ENCODE measurements around the gene COL5A1. TPM values are rescaled to one million over a fixed set of nuclear protein-coding genes. Genes with fewer than 3 reads are reported as not detected.
A peak's percentile ranks its signal among the peaks of the same experiment; 100 is the strongest.

The COL5A1 gene
- total RNA-seq, 1 donor from 2014 or later = 91.0 TPM

DNA sequence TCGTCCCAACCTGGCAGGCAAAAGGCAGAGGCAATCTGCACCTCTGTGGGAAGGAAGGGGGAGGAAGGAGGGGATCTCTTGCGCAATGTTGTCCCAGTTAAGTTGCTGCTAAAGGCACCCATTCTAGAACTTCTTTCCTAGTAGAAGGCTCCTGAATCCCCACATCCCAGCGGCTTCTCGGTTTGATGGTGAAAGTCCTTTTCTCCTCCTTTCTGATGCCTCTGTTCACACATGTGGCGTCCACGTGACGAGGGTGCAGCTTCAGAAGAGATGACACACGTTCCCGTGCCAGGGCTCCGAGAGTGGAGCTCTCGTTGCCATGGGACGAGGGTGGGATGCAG is 142.1 kb downstream of the COL5A1 start:
- no peak for DNase-seq (ENCODE audit: low read depth)

DNA sequence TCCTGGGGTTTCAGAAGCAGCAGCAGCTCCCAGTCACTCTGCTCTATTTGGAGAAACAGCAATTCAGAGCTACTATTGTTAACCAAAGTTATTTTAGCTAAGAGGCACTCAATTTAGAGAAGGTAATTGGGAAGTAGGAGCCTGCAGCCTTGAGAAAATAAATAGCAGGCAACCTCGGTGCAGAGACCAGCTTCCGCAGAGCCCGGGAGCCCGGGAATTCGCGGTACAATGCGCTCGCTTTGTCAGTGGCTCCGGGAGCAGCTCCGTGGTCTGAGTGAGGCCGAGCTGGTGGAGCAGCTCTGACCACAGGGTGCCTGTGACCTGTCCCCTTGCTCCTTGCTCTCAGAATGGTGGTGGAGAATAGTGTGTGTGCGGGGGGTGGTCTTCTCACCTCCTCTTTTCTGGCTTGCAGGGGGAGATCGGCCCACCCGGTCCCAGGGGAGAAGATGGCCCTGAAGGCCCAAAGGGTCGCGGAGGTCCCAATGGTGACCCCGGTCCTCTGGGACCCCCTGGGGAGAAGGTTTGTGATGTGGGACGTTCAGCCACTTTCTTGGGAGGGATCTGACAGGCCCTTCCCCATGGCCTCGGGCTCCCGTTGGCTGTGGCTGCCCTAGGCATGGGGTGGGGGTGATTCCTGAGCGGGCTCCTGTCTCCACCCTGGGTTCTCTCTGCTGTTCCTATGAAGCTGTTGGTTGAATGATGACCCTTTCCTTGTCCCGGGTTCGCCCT is 143.1 kb downstream of the COL5A1 start:
- peak; percentile 26 for DNase-seq (ENCODE audit: low read depth)

DNA sequence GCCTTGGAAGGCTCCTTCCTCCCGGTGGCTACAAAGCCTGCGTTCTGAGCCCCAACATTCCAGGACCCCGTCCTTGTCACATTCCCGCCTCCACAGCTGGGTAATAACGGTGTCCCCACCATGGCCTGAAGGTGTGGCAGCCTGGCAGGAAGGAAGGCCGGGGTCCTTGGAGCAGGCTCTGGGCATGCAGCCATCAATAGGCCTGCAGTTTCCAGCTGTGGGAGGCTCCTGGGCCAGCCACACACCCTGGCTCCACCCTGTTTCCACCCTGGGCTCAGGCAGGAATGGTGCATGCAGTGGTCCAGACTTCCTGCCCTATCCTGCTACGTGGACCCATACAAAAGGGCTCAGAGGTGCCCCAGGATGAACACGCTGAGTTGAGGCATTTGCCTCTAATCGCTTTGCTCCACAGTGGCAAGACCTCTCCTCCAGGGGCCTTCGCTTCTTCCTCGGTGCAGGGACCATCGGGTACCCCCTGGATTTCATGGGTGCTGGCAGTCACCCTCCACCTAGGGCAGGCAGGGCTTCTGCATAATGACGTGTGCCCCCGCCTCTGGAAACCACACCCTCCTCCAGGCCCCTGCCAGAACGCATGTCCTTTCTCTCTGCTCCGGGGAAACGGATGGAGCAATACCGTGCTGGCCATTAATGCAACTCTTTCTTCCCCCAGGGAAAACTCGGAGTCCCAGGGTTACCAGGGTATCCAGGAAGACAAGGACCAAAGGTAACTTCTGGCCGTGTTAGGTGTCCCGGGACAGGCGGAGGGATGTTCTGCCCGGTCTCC is 143.9 kb downstream of the COL5A1 start:
- DNase-seq (ENCODE audit: low read depth) = no peak

DNA sequence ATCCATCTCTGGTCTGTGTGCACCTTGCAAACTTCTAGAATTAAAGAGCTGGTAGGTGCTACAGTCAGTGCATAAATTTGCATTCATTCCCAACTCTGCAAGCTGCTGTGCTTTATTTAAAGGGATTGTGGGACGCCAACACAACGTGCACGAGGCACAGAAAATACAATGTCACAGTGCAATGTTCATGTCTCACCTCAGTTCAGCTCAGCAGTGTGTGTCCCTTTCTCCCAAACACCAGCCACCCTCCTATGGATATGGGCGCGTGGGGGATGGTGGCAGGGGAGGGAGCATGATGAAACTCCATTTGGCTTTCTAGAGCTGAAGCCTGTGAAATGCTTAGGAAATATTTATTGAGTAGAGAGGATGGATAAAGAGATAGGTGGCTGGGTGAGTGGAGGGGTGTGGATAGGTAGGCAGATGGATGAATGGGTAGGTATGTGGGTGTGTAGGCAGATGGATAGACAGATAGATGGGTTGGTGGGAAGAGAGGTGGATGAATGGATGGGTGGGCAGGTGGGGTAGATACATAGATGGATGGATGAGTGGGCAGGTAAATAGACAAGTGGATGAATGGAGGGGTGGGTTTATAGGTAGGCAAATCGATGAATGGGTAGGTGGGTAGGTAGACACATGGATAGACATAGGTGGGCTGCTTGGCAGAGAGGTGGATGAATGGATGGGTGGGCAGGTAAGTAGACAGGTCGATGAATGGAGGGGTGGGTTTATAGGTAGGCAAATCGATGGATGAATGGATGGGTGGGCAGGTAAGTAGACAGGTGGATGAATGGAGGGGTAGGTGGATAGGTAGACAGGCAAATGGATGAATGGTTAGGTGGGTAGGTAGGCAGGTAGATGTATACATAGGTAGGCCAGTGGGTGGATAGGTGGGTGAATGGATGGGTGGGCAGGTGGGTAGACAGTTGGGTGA is 146.3 kb downstream of the COL5A1 start:
- DNase-seq (ENCODE audit: low read depth) = no peak

DNA sequence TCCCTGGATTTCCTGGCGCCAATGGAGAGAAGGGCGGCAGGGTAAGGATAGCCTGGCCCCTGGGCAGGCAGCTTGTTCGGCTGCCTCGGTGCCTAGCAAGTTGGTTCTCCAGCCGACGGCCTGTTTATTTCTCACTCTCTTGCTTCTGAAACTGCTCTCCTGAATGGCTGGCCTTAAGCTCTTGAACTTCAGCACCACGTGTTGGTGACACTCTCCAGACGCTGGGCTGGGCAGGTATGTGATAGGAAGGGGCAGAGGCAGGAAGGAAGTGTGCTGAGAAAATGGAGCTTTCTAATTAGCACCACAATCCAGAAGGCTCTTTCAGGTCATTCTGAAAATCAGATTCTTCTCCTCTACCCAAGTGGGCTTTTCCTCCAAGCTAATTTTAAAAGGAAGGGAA is 147.6 kb downstream of the COL5A1 start:
- no peak for DNase-seq (ENCODE audit: low read depth)

DNA sequence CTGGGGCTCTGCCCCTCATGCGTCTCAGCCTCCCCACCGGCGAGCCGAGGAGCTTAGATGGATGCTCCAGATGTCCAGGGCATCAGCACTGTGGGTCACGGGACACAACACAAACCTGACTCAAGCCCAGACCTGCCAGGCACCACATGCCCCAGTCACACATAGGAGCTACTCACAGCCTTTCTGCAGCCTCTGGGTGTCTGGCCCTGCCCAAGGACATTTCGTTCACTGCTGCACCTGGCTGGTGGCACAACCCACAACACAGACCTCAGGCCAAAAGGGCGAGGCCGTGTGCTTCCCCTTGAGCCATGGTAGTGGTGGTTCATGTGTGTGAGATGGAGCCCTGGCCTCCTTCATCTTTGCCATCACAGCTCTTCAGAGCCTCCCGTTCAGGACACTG is 149.4 kb downstream of the COL5A1 start:
- no peak for DNase-seq (ENCODE audit: low read depth)

DNA sequence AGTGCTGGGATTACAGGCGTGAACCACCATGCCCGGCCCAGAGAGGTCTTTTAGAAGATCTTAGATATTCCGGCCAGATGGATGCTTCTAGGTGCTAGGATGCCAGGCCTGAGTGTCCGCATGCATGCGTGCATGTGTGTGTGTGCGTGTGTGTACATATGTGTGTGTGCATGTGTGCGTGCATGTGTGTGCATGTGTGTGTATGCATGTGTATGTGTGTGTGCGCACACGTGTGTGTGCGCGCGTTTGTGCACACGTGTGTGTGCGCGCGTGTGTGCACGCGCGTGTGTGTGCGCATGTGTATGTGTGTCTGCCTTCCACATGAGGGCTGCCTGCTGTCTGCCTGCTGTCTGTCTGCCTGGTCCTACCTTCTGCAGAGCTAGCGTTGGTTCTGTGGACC is 151.0 kb downstream of the COL5A1 start:
- DNase-seq (ENCODE audit: low read depth) = no peak

DNA sequence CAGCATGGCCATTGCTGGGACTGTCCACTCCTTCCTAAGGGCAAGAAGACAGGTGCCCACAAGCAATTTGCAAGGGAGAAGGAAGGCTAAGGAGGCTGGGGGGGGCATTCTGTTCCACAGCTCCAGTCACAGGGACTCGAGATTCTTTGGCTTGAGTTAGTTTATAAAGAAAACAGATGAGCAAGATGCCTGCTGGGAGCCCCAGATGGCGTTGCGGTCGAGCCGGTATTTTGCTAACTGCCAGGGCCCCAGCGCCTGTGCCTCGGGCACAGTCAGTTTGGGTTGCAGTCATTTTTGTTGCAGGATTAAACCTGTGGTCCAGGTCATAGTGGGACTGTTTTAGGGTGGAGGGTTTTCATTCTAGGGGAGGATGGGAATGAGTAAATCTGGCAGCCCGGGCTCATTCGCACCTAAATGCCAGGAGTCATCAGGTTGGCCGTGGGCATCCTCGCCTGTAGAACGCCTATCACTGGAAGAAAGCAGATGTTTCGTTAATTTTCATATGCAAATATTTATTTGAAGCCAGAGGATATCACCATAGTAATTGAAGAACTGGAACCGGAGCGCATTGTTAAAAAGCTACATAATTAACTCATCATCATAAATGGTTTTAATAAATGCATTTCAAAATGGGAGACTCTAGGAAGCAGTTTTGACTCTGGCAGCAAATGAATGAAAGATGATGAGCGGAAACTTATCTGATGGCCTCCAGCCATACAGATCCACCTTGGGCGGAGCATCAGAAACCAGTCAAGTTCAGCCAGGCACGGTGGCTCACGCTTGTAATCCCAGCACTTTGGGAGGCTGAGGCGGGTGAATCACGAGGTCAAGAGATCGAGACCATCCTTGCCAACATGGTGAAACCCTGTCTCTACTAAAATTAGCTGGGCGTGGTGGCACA is 151.9 kb downstream of the COL5A1 start:
- no peak for DNase-seq (ENCODE audit: low read depth)

DNA sequence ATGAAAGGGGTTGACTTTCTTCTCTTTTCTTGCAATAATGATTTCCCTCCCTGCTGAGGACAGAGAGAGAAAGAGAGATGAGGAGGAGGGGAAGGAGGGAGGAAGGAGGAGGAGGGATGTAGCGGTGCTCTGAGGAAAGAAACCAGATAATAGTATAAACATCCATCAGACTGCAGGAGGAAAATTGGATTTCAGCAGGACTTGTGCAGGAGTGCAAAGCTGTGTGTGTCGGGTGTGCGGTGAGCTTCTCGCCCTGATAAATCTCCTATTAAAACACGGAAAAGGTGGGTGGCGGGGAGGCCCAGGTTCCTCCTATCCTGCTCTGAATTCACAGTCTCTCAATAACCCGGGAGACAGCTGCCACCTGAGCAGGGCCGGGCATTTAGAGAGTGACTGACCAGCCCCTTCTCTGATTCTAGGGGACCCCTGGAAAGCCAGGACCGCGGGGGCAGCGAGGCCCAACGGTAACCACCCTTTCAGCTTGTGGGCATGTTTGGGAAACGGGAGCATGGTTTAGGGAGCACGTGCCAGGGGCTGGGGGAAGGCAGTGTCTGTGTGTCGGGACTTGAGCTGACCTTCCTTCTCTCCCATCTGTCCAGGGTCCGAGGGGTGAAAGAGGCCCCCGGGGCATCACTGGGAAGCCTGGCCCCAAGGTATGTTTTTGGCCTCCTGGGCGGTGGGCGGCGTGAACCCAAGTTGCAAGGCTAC is 153.2 kb downstream of the COL5A1 start:
- DNase-seq (ENCODE audit: low read depth) = no peak

DNA sequence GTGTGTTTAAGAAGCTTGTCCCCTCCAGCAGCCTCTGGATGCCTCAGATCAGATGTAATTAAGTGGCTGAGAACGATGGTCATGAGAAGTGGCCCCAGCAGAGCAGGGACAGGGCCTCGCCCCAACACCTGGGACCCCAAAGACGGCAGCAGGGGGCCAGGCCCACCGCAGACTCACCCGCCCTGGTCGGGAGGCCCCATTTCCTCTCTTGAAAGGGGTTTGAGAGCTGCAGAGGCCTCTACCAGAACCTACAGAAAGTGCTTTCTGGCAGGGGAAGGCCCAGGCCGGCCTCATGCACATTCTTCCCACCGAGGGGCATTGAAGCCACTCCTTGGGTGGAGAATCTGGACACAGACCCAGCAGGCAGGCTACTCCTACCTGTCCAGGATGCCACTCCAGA is 153.8 kb downstream of the COL5A1 start:
- DNase-seq (ENCODE audit: low read depth) = no peak

DNA sequence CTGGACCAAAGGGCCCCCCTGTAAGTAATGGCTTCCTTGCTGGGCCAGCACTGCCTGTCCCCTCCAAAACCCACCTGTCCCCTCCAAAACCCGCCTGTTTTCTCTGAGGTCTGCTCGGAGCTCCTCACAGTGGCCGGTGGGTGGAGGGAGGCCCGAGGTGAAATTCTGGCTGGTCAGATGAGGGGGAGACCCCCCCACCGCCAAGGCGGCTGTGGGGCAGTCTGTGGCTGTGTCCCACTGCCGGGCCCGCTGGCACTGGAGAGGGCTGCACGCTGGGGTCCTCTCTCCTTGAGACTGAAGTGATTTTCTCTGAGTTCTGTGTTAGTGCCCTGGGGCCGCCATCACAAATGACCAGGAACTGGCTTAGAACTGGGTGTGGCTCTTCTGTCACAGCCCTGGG is 155.3 kb downstream of the COL5A1 start:
- DNase-seq (ENCODE audit: low read depth) = no peak

DNA sequence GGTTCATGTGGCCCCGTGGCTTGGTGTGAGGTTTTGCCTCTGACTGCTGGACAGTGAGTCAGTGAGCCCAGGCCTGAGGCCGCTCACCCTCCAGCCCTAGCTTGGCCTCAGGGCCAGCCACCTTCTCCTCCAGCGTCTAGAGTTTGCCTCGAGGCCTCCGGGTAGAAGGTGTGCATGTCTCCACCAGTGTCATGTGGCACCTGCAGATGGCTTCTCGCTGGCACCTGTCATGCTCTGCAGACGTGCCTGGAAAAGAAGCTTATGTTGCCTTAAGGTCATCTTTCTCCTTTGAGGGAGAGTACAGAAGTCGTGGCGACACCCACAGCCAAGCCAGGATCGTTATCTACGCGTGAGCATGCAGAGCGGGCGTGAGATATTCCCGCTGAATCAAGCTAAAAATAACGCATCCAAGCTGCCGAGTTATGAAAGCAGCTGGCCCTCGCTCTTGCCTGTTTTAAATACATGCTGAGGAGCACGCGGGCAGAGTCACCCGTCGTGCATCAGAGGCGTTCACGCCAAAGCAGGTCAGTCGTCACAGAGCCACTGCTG is 159.3 kb downstream of the COL5A1 start:
- DNase-seq (ENCODE audit: low read depth) = peak; percentile 59

DNA sequence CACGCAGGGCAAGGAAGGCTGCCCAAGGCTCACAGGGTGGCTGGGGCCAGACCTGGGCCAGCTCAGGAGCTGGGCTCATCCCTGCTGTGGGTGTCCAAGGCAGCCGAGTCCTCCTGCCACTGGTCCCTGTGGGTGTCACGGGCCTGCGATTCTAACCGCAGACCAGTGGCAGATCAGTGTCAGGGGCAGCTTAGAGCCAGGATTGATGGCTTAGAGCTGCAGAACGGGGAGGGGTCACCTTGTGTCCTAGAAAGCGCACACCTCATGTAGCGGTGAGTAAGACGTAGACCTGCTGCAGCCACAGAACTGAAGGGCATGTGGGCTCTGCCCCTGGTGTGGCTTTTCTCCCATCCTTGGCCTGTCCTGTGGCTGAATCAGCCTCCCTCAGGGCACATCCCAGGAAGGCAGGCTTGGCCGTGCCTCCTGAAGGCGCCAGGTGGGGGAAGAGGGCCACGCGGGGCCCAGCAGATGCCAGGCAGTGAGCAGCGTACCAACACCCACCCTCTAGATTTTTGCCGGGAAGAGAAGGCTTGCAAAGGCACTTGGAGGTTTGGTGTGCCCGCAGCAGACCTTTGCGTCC is 160.7 kb downstream of the COL5A1 start:
- DNase-seq (ENCODE audit: low read depth) = no peak

DNA sequence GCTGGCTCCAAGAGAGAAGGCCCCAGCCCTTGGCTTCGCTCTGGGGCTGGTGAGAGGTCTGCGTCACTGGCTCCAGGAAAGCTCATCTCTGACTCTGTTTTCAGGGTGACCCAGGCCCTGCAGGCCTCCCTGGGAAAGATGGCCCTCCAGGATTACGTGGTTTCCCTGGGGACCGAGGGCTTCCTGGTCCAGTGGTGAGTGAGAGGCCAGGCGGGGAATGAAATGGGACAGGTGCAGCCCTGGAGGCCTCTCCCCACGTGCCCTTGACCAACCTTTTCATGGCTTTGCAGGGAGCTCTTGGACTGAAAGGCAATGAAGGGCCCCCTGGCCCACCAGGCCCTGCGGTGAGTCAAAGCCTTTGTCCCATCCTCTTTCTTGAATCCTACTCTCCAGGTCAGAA is 163.3 kb downstream of the COL5A1 start:
- DNase-seq (ENCODE audit: low read depth) = peak; percentile 65

DNA sequence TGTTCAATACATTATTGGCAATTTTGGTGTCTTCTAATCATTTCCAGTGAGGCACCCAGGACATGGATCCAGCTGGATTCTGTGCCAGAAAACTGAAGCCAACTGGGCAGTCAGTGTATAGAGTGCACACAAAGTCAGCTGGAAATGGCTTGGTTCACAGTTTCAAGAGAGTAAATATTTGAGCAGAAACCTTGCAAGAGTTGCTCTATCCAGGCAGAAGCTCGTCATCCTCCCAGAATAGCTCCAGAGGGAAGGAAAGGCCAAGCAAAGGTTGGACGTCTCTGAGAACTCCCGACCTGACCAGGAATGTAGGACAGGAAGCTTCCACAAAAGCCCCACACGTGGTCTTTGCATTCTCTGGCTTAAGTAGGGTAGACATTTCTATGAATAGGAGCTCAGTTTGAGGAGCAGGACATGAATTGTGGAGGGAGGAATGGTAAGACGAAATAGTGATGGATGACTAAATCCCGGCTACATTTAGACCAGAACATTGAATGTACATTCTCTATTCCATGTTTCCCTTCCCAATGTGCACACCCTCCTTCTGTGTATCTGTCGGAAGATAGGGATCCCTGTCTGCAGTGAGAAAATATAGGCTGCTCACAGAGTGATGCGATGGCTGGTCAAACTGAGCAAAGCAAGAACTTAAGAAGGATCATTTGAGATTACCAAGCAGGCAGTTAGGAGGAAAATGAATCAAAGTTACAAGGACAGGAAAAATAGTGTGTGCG is 166.3 kb downstream of the COL5A1 start:
- peak; percentile 30 for DNase-seq (ENCODE audit: low read depth)

DNA sequence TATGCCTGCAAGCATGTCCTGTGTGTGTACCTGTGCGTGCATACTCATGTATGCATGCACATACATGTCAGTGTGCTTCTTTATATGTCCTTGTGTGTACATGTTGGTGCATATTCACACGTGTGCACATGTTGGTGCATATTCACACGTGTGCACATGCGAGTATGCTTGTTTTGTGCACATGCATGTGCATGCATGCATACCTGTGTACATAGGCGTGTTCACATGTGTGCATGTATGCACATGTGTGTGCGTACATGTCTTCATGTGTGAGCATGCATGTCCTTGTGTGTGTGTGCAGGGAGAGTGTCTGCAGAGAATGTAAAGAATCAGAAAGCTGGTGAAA is 166.8 kb downstream of the COL5A1 start:
- DNase-seq (ENCODE audit: low read depth) = no peak

DNA sequence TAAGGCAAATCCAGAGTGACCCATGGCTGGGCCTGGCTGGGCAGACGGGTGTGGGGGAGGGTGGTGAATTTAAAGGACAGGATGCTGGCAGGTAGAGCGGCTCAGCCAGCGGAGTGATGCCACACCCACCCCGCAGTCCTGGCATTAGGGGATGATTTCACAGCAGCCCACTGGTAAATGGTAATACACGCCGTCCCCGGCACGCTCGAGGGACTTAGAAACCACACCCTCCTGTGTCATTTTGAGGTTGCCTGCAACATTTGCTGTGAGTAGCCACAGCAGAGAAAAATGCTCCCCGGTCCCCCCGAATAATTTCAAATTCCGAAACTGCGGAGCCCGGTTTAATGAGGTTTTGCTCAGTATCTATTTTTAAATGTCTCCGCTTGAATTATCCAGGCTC is 167.7 kb downstream of the COL5A1 start:
- no peak for DNase-seq (ENCODE audit: low read depth)

DNA sequence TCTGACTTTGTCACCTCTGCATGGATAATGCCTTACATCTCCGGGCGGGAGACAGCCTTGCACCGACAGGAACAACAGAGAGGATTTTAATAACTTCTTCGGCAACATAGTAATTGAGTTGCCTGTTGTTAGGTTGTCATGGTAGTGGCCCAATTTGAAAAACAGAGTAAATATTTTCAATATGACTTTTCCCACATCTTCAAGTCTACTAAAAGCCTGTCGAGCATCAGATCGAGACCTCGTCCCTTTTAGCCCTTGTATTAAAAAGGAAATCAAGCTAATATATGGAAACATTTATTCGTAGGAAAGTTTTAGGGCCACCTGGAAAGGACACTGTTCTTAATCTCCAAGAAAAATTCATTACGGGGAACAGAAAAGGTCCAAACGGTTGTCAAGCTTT is 168.2 kb downstream of the COL5A1 start:
- no peak for DNase-seq (ENCODE audit: low read depth)

DNA sequence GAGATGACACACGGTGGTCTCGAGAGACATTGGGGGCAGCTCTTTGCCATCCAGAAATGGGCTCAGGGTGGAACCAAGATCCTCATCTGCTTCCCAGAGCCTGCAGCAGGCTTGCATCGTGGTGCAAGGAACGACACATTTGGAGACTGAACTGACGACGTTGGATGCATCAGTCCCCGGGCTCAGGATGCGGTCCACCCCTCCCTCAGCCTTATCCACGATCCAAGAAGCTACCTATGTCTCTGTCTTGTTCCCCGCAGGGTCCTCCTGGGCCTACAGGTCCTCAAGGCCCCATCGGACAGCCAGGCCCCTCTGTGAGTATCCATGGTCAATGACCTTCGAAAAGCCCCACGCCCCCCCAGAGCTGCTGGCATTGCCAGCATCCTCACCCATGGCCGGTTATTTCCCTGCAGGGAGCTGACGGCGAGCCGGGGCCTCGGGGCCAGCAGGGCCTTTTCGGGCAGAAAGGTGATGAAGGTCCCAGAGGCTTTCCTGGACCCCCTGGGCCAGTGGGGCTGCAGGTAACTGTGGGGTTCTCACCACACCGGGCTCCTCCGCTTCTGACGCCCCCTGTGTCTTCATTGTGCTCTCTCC is 169.6 kb downstream of the COL5A1 start:
- DNase-seq (ENCODE audit: low read depth) = no peak

All from myocyte (in vitro differentiated cells).